ENCODE results near the gene VPREB1. TPM values are rescaled to one million over a fixed set of nuclear protein-coding genes. Genes with fewer than 3 reads are reported as not detected.
"Not testable (repeated sequence)": the region's sequence is repeated elsewhere in the genome, so short reads cannot be mapped to it uniquely, and the experiment has no call there.

Gene VPREB1
- total RNA-seq, 1 donor from 2014 or later, result not detected

- not testable (repeated sequence) for H3K9me3 ChIP-seq (ENCODE audit: insufficient read depth, low read depth, low read length); H3K4me2 ChIP-seq (ENCODE audit: low read length); DNase-seq (ENCODE audit: low read depth); H3K27ac Mint-ChIP-seq (ENCODE audit: unreplicated experiment); H3K4me3 Mint-ChIP-seq (ENCODE audit: unreplicated experiment); H3K36me3 ChIP-seq (ENCODE audit: insufficient read depth, low read length); H3K36me3 Mint-ChIP-seq (ENCODE audit: low read depth, unreplicated experiment); H3K79me2 ChIP-seq (ENCODE audit: insufficient read depth, low read length); H3K27ac ChIP-seq (ENCODE audit: low read depth, low read length); H3K4me1 Mint-ChIP-seq (ENCODE audit: low read depth, unreplicated experiment); H3K9me3 Mint-ChIP-seq (ENCODE audit: unreplicated experiment); H3K4me1 ChIP-seq (ENCODE audit: insufficient read depth, low read length); H4K20me1 ChIP-seq (ENCODE audit: insufficient read depth, low read length); H3K9ac ChIP-seq (ENCODE audit: low read length); H3K27me3 Mint-ChIP-seq (ENCODE audit: low read depth, unreplicated experiment); H2AFZ ChIP-seq (ENCODE audit: low read depth, low read length); FAIRE-seq; H3K27me3 ChIP-seq (ENCODE audit: insufficient read depth, low read length); H3K4me3 ChIP-seq (ENCODE audit: insufficient read depth, low read depth, low read length)
These were observed 40.6 kb downstream of the VPREB1 start for GRCh38 chr22:22284962-22285756.

DNA sequence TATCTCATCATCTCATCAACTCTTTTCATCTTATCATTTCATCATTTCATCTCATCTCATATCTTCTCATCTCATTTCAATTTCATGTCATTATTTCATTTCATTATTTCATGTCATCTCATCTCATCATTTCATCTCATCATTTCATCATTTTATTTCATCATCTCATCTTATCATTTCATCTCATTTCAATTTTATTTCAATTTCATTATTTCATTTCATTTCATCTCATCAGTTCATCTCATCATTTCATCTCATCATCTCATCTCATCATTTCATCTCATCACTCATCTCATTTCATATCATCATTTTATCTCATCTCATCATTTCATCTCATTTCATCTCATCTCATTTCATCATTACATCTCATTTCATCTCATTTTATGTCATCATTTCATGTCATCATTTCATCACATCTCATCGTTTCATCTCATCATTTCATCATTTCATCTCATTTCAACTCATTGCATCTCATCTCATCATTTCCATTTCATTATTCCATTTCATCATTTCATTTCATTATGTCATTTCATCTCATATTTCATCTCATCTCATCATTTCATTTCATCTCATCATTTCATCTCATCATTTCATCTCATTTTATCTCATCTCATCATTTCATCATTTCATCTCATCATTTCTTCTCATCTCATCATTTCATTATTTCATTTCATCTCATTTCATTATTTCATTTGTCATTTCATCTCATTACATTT lies 42.0 kb downstream of the VPREB1 start:
- H3K27me3 ChIP-seq (ENCODE audit: insufficient read depth, low read length); H4K20me1 ChIP-seq (ENCODE audit: insufficient read depth, low read length); H3K9me3 ChIP-seq (ENCODE audit: insufficient read depth, low read depth, low read length); H3K79me2 ChIP-seq (ENCODE audit: insufficient read depth, low read length); H3K9ac ChIP-seq (ENCODE audit: low read length); H3K9me3 Mint-ChIP-seq (ENCODE audit: unreplicated experiment); H3K4me3 ChIP-seq (ENCODE audit: insufficient read depth, low read depth, low read length); H3K27ac Mint-ChIP-seq (ENCODE audit: unreplicated experiment); H3K27ac ChIP-seq (ENCODE audit: low read depth, low read length); H3K4me1 Mint-ChIP-seq (ENCODE audit: low read depth, unreplicated experiment); FAIRE-seq; H3K4me3 Mint-ChIP-seq (ENCODE audit: unreplicated experiment); DNase-seq (ENCODE audit: low read depth); H3K4me2 ChIP-seq (ENCODE audit: low read length); H3K4me1 ChIP-seq (ENCODE audit: insufficient read depth, low read length); H3K36me3 Mint-ChIP-seq (ENCODE audit: low read depth, unreplicated experiment); H3K27me3 Mint-ChIP-seq (ENCODE audit: low read depth, unreplicated experiment); H3K36me3 ChIP-seq (ENCODE audit: insufficient read depth, low read length); H2AFZ ChIP-seq (ENCODE audit: low read depth, low read length): not testable (repeated sequence)

DNA sequence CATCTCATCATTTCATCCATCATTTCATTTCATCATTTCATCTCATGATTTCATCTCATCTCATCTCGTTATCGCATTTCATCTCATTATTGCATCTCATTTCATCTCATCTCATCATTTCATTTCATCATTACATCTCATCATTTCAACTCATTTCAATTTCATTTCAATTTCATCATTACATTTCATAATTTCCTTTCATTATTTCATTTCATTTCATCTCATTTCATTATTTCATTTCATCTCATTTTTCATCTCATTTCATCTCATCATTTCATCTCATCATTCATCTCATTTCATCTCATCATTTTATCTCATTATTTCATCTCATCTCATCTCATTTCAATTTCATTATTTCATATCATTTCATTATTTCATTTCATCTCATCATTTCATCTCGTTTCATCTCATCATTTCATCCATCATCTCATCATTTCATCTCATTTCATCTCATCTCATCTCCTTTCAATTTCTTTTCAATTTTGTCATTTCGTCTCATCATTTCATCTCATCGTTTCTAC lies 42.6 kb downstream of the VPREB1 start:
- not testable (repeated sequence) for H3K9ac ChIP-seq (ENCODE audit: low read length); H3K4me1 ChIP-seq (ENCODE audit: insufficient read depth, low read length); H3K27me3 ChIP-seq (ENCODE audit: insufficient read depth, low read length); H3K36me3 Mint-ChIP-seq (ENCODE audit: low read depth, unreplicated experiment); H3K4me3 Mint-ChIP-seq (ENCODE audit: unreplicated experiment); H4K20me1 ChIP-seq (ENCODE audit: insufficient read depth, low read length); DNase-seq (ENCODE audit: low read depth); H3K79me2 ChIP-seq (ENCODE audit: insufficient read depth, low read length); H3K36me3 ChIP-seq (ENCODE audit: insufficient read depth, low read length); H3K9me3 ChIP-seq (ENCODE audit: insufficient read depth, low read depth, low read length); H3K27me3 Mint-ChIP-seq (ENCODE audit: low read depth, unreplicated experiment); H3K4me3 ChIP-seq (ENCODE audit: insufficient read depth, low read depth, low read length); H3K9me3 Mint-ChIP-seq (ENCODE audit: unreplicated experiment); H3K27ac ChIP-seq (ENCODE audit: low read depth, low read length); FAIRE-seq; H3K27ac Mint-ChIP-seq (ENCODE audit: unreplicated experiment); H2AFZ ChIP-seq (ENCODE audit: low read depth, low read length); H3K4me2 ChIP-seq (ENCODE audit: low read length); H3K4me1 Mint-ChIP-seq (ENCODE audit: low read depth, unreplicated experiment)

GRCh38 chr22:22289666-22290065 lies 45.1 kb downstream of the VPREB1 start:
- not testable (repeated sequence) for H3K9ac ChIP-seq (ENCODE audit: low read length); H3K36me3 Mint-ChIP-seq (ENCODE audit: low read depth, unreplicated experiment); H2AFZ ChIP-seq (ENCODE audit: low read depth, low read length); H3K9me3 ChIP-seq (ENCODE audit: insufficient read depth, low read depth, low read length); H3K27ac ChIP-seq (ENCODE audit: low read depth, low read length); H3K36me3 ChIP-seq (ENCODE audit: insufficient read depth, low read length); DNase-seq (ENCODE audit: low read depth); H3K4me3 ChIP-seq (ENCODE audit: insufficient read depth, low read depth, low read length); H3K27ac Mint-ChIP-seq (ENCODE audit: unreplicated experiment); H3K4me1 ChIP-seq (ENCODE audit: insufficient read depth, low read length); H3K4me2 ChIP-seq (ENCODE audit: low read length); H3K27me3 Mint-ChIP-seq (ENCODE audit: low read depth, unreplicated experiment); H3K4me3 Mint-ChIP-seq (ENCODE audit: unreplicated experiment); H3K9me3 Mint-ChIP-seq (ENCODE audit: unreplicated experiment); H3K27me3 ChIP-seq (ENCODE audit: insufficient read depth, low read length); H3K79me2 ChIP-seq (ENCODE audit: insufficient read depth, low read length); H4K20me1 ChIP-seq (ENCODE audit: insufficient read depth, low read length); FAIRE-seq; H3K4me1 Mint-ChIP-seq (ENCODE audit: low read depth, unreplicated experiment)

DNA sequence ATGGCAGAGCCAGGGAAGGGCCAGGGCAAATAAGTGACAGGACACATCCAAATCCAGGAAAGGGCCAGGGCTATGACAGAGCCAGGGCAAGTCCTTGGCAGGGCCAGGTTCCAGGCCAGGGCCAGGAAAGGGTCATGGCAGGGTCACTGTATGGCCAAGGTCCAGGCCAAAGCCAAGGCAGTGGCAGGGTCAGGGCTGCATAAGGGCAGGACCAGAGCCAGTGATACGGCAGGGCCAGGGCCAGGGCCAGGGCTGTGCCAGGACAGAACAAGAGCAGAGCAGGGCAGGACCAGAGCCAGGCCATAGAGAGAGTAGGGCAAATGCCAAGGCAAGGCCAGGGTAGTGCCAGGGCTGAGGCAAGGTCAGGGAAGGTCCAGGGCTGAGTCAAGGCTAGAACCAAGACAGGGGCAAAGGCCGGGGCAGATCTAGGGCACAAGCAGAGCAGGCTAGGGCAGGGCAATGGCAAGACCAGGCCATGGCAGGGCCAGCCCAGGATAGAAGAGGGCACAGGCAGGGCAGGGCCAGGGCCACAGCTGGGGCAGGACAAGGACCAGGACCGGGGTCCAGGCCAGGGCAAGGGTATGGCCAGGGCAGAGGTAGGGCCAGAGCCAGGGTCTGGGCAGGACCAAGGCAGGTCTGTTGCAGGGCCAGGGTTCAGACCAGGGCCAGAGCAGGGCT lies 46.7 kb downstream of the VPREB1 start:
- not testable (repeated sequence) for DNase-seq (ENCODE audit: low read depth); H2AFZ ChIP-seq (ENCODE audit: low read depth, low read length); H3K79me2 ChIP-seq (ENCODE audit: insufficient read depth, low read length); H3K4me1 ChIP-seq (ENCODE audit: insufficient read depth, low read length); H3K27me3 Mint-ChIP-seq (ENCODE audit: low read depth, unreplicated experiment); H3K4me1 Mint-ChIP-seq (ENCODE audit: low read depth, unreplicated experiment); H3K36me3 ChIP-seq (ENCODE audit: insufficient read depth, low read length); H3K9me3 ChIP-seq (ENCODE audit: insufficient read depth, low read depth, low read length); H3K27ac ChIP-seq (ENCODE audit: low read depth, low read length); H3K4me3 Mint-ChIP-seq (ENCODE audit: unreplicated experiment); H3K4me3 ChIP-seq (ENCODE audit: insufficient read depth, low read depth, low read length); H3K9me3 Mint-ChIP-seq (ENCODE audit: unreplicated experiment); H3K4me2 ChIP-seq (ENCODE audit: low read length); H4K20me1 ChIP-seq (ENCODE audit: insufficient read depth, low read length); H3K27me3 ChIP-seq (ENCODE audit: insufficient read depth, low read length); H3K36me3 Mint-ChIP-seq (ENCODE audit: low read depth, unreplicated experiment); FAIRE-seq; H3K27ac Mint-ChIP-seq (ENCODE audit: unreplicated experiment); H3K9ac ChIP-seq (ENCODE audit: low read length)
